H9 (cell line): ENCODE data around the gene PABPC3. TPM values are rescaled to one million over a fixed set of nuclear protein-coding genes. Genes with fewer than 3 reads are reported as not detected.

Experiments
- DNase-seq: peaks from one replicate; pipeline ENCODE4 v3.0.0-alpha.2; 2017
- H2AFZ ChIP-seq: one replicate; pipeline ENCODE4 v1.6.1; 2013; ENCODE audit warnings: mild to moderate bottlenecking, low read length, control low read depth, moderate library complexity
- H2AK5ac ChIP-seq: 2 replicates; pipeline ENCODE4 v1.6.1; 2013; ENCODE audit warnings: low read length, control low read depth, mixed read lengths; ENCODE audit not compliant: insufficient read length
- H2BK120ac ChIP-seq: one replicate; pipeline ENCODE4 v1.6.1; 2013; ENCODE audit warnings: low read depth, mild to moderate bottlenecking, low read length, control low read depth, inconsistent platforms; ENCODE audit not compliant: poor library complexity, severe bottlenecking
- H2BK12ac ChIP-seq: 2 replicates; pipeline ENCODE4 v1.6.1; 2013; ENCODE audit warnings: low read length, control low read depth, mixed read lengths, low read depth; ENCODE audit not compliant: insufficient read length
- H2BK15ac ChIP-seq: 2 replicates; pipeline ENCODE4 v1.6.1; 2013; ENCODE audit warnings: low read depth, low read length, control low read depth
- H2BK20ac ChIP-seq: one replicate; pipeline ENCODE4 v1.6.1; 2013; ENCODE audit warnings: low read depth, mild to moderate bottlenecking, low read length, control low read depth, inconsistent platforms; ENCODE audit not compliant: poor library complexity, severe bottlenecking
- H2BK5ac ChIP-seq: 2 replicates; pipeline ENCODE4 v1.6.1; 2013; ENCODE audit warnings: low read length, control low read depth, mixed read lengths; ENCODE audit not compliant: insufficient read length
- H3K14ac ChIP-seq: 2 replicates; pipeline ENCODE4 v1.6.1; 2013; ENCODE audit warnings: low read length, control low read depth; ENCODE audit not compliant: insufficient read depth
- H3K18ac ChIP-seq: 2 replicates; pipeline ENCODE4 v1.6.1; 2013; ENCODE audit warnings: low read depth, mild to moderate bottlenecking, mixed read lengths, low read length, control low read depth; ENCODE audit not compliant: insufficient read length
- H3K23ac ChIP-seq: 2 replicates; pipeline ENCODE4 v1.6.1; 2013; ENCODE audit warnings: low read length, control low read depth, mixed read lengths, low read depth; ENCODE audit not compliant: insufficient read length
- H3K23me2 ChIP-seq: 2 replicates; pipeline ENCODE4 v1.6.1; 2013; ENCODE audit warnings: low read depth, mild to moderate bottlenecking, mixed read lengths, low read length, control low read depth; ENCODE audit not compliant: insufficient read length, poor library complexity, severe bottlenecking
- H3K27ac ChIP-seq: 2 replicates; pipeline ENCODE4 v1.5.1; 2013; ENCODE audit warnings: low read length, control low read depth, mixed read lengths, low read depth; ENCODE audit not compliant: insufficient read length
- H3K27me3 ChIP-seq: 2 replicates; pipeline ENCODE4 v1.6.1; 2013; ENCODE audit warnings: low read length, control low read depth, inconsistent platforms; ENCODE audit not compliant: insufficient read depth
- H3K4ac ChIP-seq: 2 replicates; pipeline ENCODE4 v1.6.1; 2013; ENCODE audit warnings: low read depth, mild to moderate bottlenecking, control low read depth, inconsistent platforms, low read length, moderate library complexity
- H3K4me1 ChIP-seq: 2 replicates; pipeline ENCODE4 v1.6.1; 2013; ENCODE audit warnings: low read length, control low read depth, inconsistent platforms; ENCODE audit not compliant: insufficient read depth
- H3K4me2 ChIP-seq: 2 replicates; pipeline ENCODE4 v1.6.1; 2013; ENCODE audit warnings: low read length, control low read depth, mixed read lengths; ENCODE audit not compliant: insufficient read length, insufficient read depth
- H3K56ac ChIP-seq: 2 replicates; pipeline ENCODE4 v1.6.1; 2013; ENCODE audit warnings: low read depth, mild to moderate bottlenecking, mixed read lengths, low read length, control low read depth; ENCODE audit not compliant: insufficient read length
- H3K79me1 ChIP-seq: 2 replicates; pipeline ENCODE4 v1.6.1; 2013; ENCODE audit warnings: low read depth, mild to moderate bottlenecking, moderate library complexity, low read length, control low read depth, inconsistent platforms; ENCODE audit not compliant: insufficient read depth, poor library complexity, severe bottlenecking
- H3K79me2 ChIP-seq: 2 replicates; pipeline ENCODE4 v1.6.1; 2013; ENCODE audit warnings: low read length, control low read depth, inconsistent platforms; ENCODE audit not compliant: insufficient read depth
- H3K9ac ChIP-seq: 2 replicates; pipeline ENCODE4 v1.6.1; 2013; ENCODE audit warnings: low read length, control low read depth, mixed read lengths; ENCODE audit not compliant: insufficient read length; ENCODE audit errors: extremely low read depth
- H3K9me3 ChIP-seq: one replicate; pipeline ENCODE4 v1.6.1; 2013; ENCODE audit warnings: low read depth, low read length, inconsistent platforms; ENCODE audit not compliant: control insufficient read depth
- H3T11ph ChIP-seq: one replicate; pipeline ENCODE4 v1.6.1; 2013; ENCODE audit warnings: mild to moderate bottlenecking, low read length, control low read depth, inconsistent platforms
- H4K20me1 ChIP-seq: one replicate; pipeline ENCODE4 v1.6.1; 2013; ENCODE audit not compliant: control insufficient read depth, insufficient read length, insufficient read depth
- H4K5ac ChIP-seq: 2 replicates; pipeline ENCODE4 v1.6.1; 2013; ENCODE audit warnings: low read depth, mild to moderate bottlenecking, mixed read lengths, low read length, control low read depth; ENCODE audit not compliant: insufficient read length
- H4K8ac ChIP-seq: replicated peaks from 2 replicates; pipeline ENCODE4 v1.6.1; 2013; ENCODE audit warnings: low read length, control low read depth, mixed read lengths, low read depth; ENCODE audit not compliant: insufficient read length
- H4K91ac ChIP-seq: 2 replicates; pipeline ENCODE4 v1.6.1; 2013; ENCODE audit warnings: low read depth, mild to moderate bottlenecking, moderate library complexity, mixed read lengths, low read length, control low read depth; ENCODE audit not compliant: insufficient read length
- H3K27ac Mint-ChIP-seq, 3 experiments: 2 replicates in 2 of 3; 3 replicates in 1 of 3; pipeline ENCODE4 v1.8.0; 2020 to 2021; ENCODE audit warnings: mixed read lengths in 3 of 3, mild to moderate bottlenecking in 1 of 3, moderate library complexity in 1 of 3
- H3K27me3 Mint-ChIP-seq: 2 replicates; pipeline ENCODE4 v1.8.0; 2021; ENCODE audit warnings: low read depth, mild to moderate bottlenecking, moderate library complexity, mixed read lengths
- H3K36me3 Mint-ChIP-seq, 3 experiments: 2 replicates in 2 of 3; 3 replicates in 1 of 3; pipeline ENCODE4 v1.8.0; 2020 to 2021; ENCODE audit warnings: low read depth in 3 of 3, mixed read lengths in 3 of 3; ENCODE audit not compliant: insufficient read depth in 1 of 3
- H3K4me1 Mint-ChIP-seq, 2 experiments: 2 replicates each; pipeline ENCODE4 v1.8.0; 2020; ENCODE audit warnings: mixed read lengths in 2 of 2
- H3K4me3 Mint-ChIP-seq, 2 experiments: 2 replicates in 1 of 2; 3 replicates in 1 of 2; pipeline ENCODE4 v1.8.0; 2020 to 2021; ENCODE audit warnings: mild to moderate bottlenecking in 2 of 2, mixed read lengths in 2 of 2, moderate library complexity in 1 of 2
- H3K9me3 Mint-ChIP-seq, 2 experiments: 2 replicates in 1 of 2; 3 replicates in 1 of 2; pipeline ENCODE4 v1.8.0; 2020; ENCODE audit warnings: mild to moderate bottlenecking in 2 of 2, mixed read lengths in 2 of 2, moderate library complexity in 1 of 2
- WGBS: extraction: QIAGEN DNeasy Blood & Tissue Kit; methylation state at CpG from one replicate; pipeline ENCODE4 v1.1.7; 2013; ENCODE audit warnings: missing lambda C conversion rate, low lambda C conversion rate, mixed read lengths; ENCODE audit not compliant: insufficient read length; ENCODE audit errors: extremely low coverage; 5-methylcytosine and 5-hydroxymethylcytosine counted together
- total RNA-seq: library from RNA; stranded (reverse); gene quantifications from 2 replicates; pipeline ENCODE4 v1.2.1, GENCODE V29; 2021
- TF ChIP-seq, protein P1 (sequence below): fragments of 200-600 bp; sonication (generic); conservative IDR thresholded peaks from 3 replicates; pipeline ENCODE4 v1.8.0; 2021; ENCODE audit warnings: antibody characterized with exemption, mild to moderate bottlenecking

The PABPC3 gene
- total RNA-seq, 1 experiment from 2014 or later, result 0.31 TPM

DNA sequence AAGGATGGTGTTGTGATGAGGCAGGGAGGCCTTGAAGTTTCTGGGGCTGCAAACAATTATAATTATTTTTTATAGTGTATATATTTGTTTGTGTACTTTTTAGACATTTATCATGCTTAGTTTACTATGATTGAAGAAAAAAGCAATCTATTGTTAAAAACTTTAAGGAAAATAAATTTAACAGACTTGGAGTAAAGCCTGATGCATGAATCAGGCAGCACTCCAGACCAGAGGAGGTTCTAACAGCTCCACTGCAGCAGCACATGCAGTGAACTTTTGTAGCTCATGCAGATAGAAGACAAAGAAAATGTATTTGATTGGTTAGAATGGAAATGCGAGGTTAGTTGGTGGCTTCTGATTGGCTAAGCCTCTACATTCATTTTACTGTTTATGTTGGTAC lies 36.8 kb upstream of the PABPC3 start:
- Histone ChIP-seq H2AFZ (no peak overlapping the region), H3K27ac (no peak overlapping the region), H3K4ac (no peak overlapping the region), H3K9ac (no peak overlapping the region), H2BK12ac (no peak overlapping the region), H3T11ph (no peak overlapping the region), H4K20me1 (no peaks in the 10 kb centered on the region), H3K14ac (no peak overlapping the region), H3K4me2 (no peak overlapping the region), H3K23me2 (no peaks in the 10 kb centered on the region), H2BK5ac (no peak overlapping the region), H2BK120ac (no peak overlapping the region), H4K91ac (no peak overlapping the region), H3K27me3 (no peaks in the 10 kb centered on the region), H3K56ac (no peak overlapping the region), H2BK15ac (no peak overlapping the region), H3K9me3 (peaks cover 7% of the 10 kb centered on the region), H2BK20ac (no peak overlapping the region), H3K79me1 (no peaks in the 10 kb centered on the region), H3K4me1 (no peaks in the 10 kb centered on the region), H4K8ac (no peak overlapping the region), H3K23ac (no peak overlapping the region), H3K79me2 (no peaks in the 10 kb centered on the region), H3K18ac (no peak overlapping the region), H4K5ac (no peak overlapping the region), H2AK5ac (no peak overlapping the region)
- no peak for DNase-seq
- Mint-ChIP-seq H3K4me1 (no peaks in the 10 kb centered on the region; a peak in 1 of 4 replicates), H3K36me3 (peaks cover 9 to 18% (median 13%) of the 10 kb centered on the region in 3 experiments; a peak in 6 of 7 replicates), H3K27ac (no peak overlapping the region), H3K27me3 (no peaks in the 10 kb centered on the region), H3K9me3 (peaks cover 16 to 17% of the 10 kb centered on the region in 2 experiments), H3K4me3 (no peak overlapping the region)
- TF ChIP-seq, protein P1, sequence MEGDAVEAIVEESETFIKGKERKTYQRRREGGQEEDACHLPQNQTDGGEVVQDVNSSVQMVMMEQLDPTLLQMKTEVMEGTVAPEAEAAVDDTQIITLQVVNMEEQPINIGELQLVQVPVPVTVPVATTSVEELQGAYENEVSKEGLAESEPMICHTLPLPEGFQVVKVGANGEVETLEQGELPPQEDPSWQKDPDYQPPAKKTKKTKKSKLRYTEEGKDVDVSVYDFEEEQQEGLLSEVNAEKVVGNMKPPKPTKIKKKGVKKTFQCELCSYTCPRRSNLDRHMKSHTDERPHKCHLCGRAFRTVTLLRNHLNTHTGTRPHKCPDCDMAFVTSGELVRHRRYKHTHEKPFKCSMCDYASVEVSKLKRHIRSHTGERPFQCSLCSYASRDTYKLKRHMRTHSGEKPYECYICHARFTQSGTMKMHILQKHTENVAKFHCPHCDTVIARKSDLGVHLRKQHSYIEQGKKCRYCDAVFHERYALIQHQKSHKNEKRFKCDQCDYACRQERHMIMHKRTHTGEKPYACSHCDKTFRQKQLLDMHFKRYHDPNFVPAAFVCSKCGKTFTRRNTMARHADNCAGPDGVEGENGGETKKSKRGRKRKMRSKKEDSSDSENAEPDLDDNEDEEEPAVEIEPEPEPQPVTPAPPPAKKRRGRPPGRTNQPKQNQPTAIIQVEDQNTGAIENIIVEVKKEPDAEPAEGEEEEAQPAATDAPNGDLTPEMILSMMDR, result no peak
- 100% methylated on average over 1 of the region's 1 CpG for WGBS
